Left ventricle myocardium inferior (tissue), 1 donor: ENCODE results near the gene ABTB1. TPM values are rescaled to one million over a fixed set of nuclear protein-coding genes. Genes with fewer than 3 reads are reported as not detected.

ENCODE experiments used
- DNase-seq: peaks from one replicate; pipeline ENCODE4 v3.0.0-alpha.2; 2020
- H3K27ac ChIP-seq: fragments of 200-600 bp; replicated peaks from 2 replicates; pipeline ENCODE4 v1.8.0; 2021
- H3K27me3 ChIP-seq: fragments of 200-600 bp; 2 replicates; pipeline ENCODE4 v1.8.0; 2021; ENCODE audit warnings: low read depth
- H3K36me3 ChIP-seq: fragments of 200-600 bp; 2 replicates; pipeline ENCODE4 v1.8.0; 2021
- H3K4me1 ChIP-seq: fragments of 200-600 bp; 2 replicates; pipeline ENCODE4 v1.8.0; 2021
- H3K4me3 ChIP-seq: fragments of 200-600 bp; 2 replicates; pipeline ENCODE4 v1.8.0; 2021; ENCODE audit warnings: mild to moderate bottlenecking, moderate library complexity
- H3K9me3 ChIP-seq: fragments of 200-600 bp; replicated peaks from 2 replicates; pipeline ENCODE4 v1.8.0; 2021
- intact Hi-C: fragments of 100-400 bp; cut with micrococcal nuclease; formaldehyde crosslinking; loops from one replicate; pipeline ENCODE4 v1.11.0; 2022
- total RNA-seq: library from RNA; stranded (reverse); fragmentation: NEBNext Ultra II Directional; extraction: Animal tissue kit (Norgen Biotek cat#: 25700); gene quantifications from one replicate; pipeline ENCODE4 v1.2.1, GENCODE V29; 2021
- TF ChIP-seq, protein P1 (sequence below): fragments of 200-600 bp; IDR thresholded peaks from 2 replicates; pipeline ENCODE4 v1.8.0; 2021; ENCODE audit warnings: antibody characterized with exemption, mild to moderate bottlenecking, borderline replicate concordance
- donor health status: DM: no; HTN: yes; CAD: no; lungs with severe emphysema.

ABTB1 gene
- total RNA-seq, 1 donor from 2014 or later = 29.9 TPM

DNA sequence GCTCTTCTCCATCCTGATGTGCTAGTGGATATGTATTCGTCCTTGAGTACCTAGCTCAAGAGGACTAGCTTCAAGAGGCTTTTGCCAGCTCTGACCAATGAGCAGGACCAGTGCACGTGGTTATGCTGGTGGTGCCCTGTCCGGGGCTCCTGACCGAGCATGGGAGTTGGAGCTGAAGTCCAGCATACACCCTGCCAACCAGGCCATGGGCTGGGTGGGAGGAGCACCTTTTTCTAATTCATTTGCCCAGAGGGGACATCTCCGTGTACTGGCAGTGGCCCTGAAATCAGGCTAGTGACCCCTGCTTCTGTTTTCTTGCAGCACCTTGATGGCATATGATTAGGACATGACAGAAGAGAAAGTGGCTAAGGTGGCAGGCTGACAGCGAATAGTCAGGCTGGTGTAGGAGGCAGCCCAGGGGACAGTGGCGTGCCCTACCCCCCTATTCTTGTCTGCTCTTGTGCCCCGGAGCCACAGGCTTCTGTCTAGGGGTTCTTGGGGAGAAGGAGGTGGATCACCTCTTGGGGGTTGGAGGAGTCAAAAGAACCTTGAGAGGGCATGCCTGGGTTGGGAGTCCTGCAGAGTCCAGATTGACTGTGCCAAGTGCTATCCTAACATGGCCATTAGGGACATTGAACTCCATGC lies 27.3 kb upstream of the ABTB1 start:
- DNase-seq = no peak
- TF ChIP-seq, protein P1, sequence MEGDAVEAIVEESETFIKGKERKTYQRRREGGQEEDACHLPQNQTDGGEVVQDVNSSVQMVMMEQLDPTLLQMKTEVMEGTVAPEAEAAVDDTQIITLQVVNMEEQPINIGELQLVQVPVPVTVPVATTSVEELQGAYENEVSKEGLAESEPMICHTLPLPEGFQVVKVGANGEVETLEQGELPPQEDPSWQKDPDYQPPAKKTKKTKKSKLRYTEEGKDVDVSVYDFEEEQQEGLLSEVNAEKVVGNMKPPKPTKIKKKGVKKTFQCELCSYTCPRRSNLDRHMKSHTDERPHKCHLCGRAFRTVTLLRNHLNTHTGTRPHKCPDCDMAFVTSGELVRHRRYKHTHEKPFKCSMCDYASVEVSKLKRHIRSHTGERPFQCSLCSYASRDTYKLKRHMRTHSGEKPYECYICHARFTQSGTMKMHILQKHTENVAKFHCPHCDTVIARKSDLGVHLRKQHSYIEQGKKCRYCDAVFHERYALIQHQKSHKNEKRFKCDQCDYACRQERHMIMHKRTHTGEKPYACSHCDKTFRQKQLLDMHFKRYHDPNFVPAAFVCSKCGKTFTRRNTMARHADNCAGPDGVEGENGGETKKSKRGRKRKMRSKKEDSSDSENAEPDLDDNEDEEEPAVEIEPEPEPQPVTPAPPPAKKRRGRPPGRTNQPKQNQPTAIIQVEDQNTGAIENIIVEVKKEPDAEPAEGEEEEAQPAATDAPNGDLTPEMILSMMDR = no peak
- no peaks in the 10 kb centered on the region for H3K27me3 ChIP-seq
- intact Hi-C loops = no loop called here
- no peak overlapping the region for H3K4me3 ChIP-seq
- H3K4me1 ChIP-seq = no peaks in the 10 kb centered on the region
- no peak overlapping the region for H3K27ac ChIP-seq
- H3K36me3 ChIP-seq = no peaks in the 10 kb centered on the region
- no peaks in the 10 kb centered on the region for H3K9me3 ChIP-seq

DNA sequence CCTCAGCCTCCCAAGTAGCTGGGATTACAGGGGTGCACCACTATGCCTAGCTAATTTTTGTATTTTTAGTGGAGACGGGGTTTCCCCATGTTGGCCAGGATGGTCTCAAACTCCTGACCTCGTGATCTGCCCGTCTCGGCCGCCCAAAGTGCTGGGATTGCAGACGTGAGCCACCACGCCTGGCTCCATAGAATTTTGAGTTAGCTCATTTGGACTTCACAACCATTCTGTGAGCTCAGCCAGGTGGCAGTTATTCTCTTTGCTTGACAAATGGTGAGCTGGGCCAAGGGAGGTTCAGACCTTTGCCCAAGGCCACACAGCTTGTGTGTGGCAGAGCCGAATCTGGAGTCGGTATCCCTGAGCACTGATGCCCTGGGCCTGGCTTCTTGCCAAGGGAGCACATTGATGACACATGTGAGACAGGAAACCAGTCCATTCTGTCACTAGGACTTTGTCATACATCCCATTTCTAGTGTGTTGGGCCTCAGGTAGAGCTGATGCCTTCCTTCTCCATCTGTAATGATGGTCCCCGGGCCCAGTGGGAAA lies 26.2 kb upstream of the ABTB1 start:
- H3K36me3 ChIP-seq = no peaks in the 10 kb centered on the region
- H3K4me3 ChIP-seq = no peak overlapping the region
- no peaks in the 10 kb centered on the region for H3K9me3 ChIP-seq
- intact Hi-C loops = no loop called here
- no peak for DNase-seq
- H3K4me1 ChIP-seq = no peaks in the 10 kb centered on the region
- no peak overlapping the region for H3K27ac ChIP-seq
- H3K27me3 ChIP-seq = no peaks in the 10 kb centered on the region
- TF ChIP-seq, protein P1 = no peak

DNA sequence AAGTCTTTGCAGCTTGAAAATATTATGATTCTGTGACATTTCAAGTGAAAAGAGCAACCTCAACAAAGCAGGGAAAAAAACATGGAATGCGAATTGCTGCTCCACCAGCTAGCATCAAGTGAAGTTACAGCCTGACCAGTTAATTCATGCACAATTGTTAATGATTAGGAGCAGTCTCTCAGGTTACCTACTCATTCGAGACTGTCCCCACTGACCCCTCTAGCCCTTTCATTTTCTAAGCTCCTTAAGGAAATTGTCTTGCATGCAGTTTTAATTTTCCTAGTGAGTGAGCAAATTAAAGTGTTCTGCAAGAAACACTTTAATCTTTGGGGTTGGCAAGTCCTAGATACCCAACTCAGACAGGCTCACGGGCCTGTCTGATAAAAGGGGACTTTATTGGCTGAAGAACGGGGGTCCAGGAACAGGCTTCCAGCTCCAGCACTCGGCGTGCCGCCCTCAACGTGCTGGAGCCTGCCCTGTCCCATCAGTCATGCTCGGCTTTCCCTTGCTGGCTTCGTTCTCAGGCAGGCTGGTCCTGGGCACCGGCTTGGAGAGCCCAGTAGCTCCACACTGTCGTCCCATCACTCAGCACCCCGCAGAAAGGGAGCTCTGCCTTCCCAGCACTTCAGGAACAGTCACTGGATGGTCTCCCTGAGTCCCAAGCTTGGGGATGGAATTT lies 25.4 kb upstream of the ABTB1 start:
- H3K27ac ChIP-seq = no peak overlapping the region
- H3K36me3 ChIP-seq = no peaks in the 10 kb centered on the region
- H3K27me3 ChIP-seq = no peaks in the 10 kb centered on the region
- H3K9me3 ChIP-seq = no peaks in the 10 kb centered on the region
- TF ChIP-seq, protein P1 = no peak
- intact Hi-C loops = no loop called here
- no peak overlapping the region for H3K4me3 ChIP-seq
- no peak for DNase-seq
- H3K4me1 ChIP-seq = peaks cover 2% of the 10 kb centered on the region

DNA sequence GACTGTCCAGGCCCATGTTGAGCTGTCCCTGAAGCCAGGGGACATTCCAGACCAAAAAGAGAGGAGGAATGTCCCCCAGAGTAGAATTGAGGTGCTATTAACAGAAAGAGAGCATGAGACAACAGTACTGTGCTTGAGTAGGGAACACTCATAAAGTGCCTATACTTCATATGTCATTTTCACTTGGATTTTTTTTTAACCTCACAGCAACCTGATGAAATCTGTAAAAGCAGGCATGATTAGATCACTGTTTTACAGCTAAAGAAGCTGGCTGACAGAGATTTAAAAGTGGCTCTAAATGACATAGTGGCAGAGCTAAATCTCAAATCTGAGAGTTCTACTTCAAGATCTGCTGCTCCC lies 24.9 kb upstream of the ABTB1 start:
- intact Hi-C loops = no loop called here
- no peak overlapping the region for H3K4me3 ChIP-seq
- H3K27me3 ChIP-seq = no peaks in the 10 kb centered on the region
- peaks cover 5% of the 10 kb centered on the region for H3K4me1 ChIP-seq
- TF ChIP-seq, protein P1 = no peak
- H3K36me3 ChIP-seq = no peaks in the 10 kb centered on the region
- no peak for DNase-seq
- H3K27ac ChIP-seq = no peak overlapping the region
- H3K9me3 ChIP-seq = no peaks in the 10 kb centered on the region

DNA sequence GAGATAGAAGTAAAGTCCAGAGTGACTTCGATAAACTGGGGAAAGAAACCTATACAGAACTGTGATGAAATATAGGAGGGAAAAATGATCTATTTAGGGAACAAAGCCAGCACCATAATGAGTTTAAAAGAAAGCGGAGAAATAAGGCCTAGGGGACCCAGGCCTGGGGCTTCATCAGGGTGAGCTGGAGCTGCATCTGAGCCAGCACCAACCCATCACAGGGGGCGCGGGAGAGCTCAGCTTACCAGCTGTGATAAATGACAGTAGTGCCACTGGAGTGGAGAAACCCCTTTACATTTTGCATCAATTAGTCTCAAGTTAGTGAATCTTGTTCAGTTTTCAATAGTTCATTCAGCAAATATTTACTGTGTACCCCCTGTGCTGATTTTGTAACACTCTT lies 22.5 kb upstream of the ABTB1 start:
- H3K9me3 ChIP-seq = no peaks in the 10 kb centered on the region
- H3K27ac ChIP-seq = no peak overlapping the region
- intact Hi-C loops = loop anchor here (5.0 kb wide), 2 partner anchors 177 to 322 kb away; no protein-coding TSS in a partner anchor
- peaks cover 5% of the 10 kb centered on the region for H3K4me1 ChIP-seq
- H3K36me3 ChIP-seq = no peaks in the 10 kb centered on the region
- no peak overlapping the region for H3K4me3 ChIP-seq
- no peaks in the 10 kb centered on the region for H3K27me3 ChIP-seq
- TF ChIP-seq, protein P1 = no peak
- no peak for DNase-seq
